HepG2 (cell line): ENCODE results near the gene DDRGK1. TPM values are rescaled to one million over a fixed set of nuclear protein-coding genes. Genes with fewer than 3 reads are reported as not detected.

ENCODE experiments used
- CTCF ChIP-seq: sonication (generic); formaldehyde crosslinking; IDR thresholded peaks from 2 replicates; pipeline ENCODE4 v1.5.0; 2020; ENCODE audit warnings: mild to moderate bottlenecking, missing genetic modification reagents, moderate library complexity
- EED ChIP-seq: sonication (generic); formaldehyde crosslinking; IDR thresholded peaks from 2 replicates; pipeline ENCODE4 v1.5.0; 2020; ENCODE audit warnings: mild to moderate bottlenecking, missing genetic modification reagents
- GRHL1 ChIP-seq: sonication (generic); formaldehyde crosslinking; conservative IDR thresholded peaks from 2 replicates; pipeline ENCODE4 v1.8.0; 2022; ENCODE audit warnings: missing genetic modification reagents
- HNRNPLL ChIP-seq: fragments of 200-400 bp; formaldehyde crosslinking; IDR thresholded peaks from 2 replicates; pipeline ENCODE4 v1.6.1; 2017; ENCODE audit warnings: mild to moderate bottlenecking, low read depth, low read length; ENCODE audit not compliant: poor library complexity, severe bottlenecking
- NKX3-1 ChIP-seq: sonication (generic); formaldehyde crosslinking; IDR thresholded peaks from 2 replicates; pipeline ENCODE4 v1.5.0; 2020; ENCODE audit warnings: missing genetic modification reagents
- PAF1 ChIP-seq: IDR thresholded peaks from 2 replicates; pipeline ENCODE4 v1.6.1; 2016; ENCODE audit warnings: missing genetic modification reagents, missing compliant biosample characterization
- RFXAP ChIP-seq: sonication (generic); formaldehyde crosslinking; IDR thresholded peaks from 2 replicates; pipeline ENCODE4 v1.4.0; 2020; ENCODE audit warnings: missing genetic modification reagents, borderline replicate concordance
- SMARCE1 ChIP-seq: fragments of 450-650 bp; IDR thresholded peaks from 2 replicates; pipeline ENCODE4 v1.6.1; 2017; ENCODE audit warnings: borderline replicate concordance
- TSC22D2 ChIP-seq: sonication (generic); formaldehyde crosslinking; IDR thresholded peaks from 2 replicates; pipeline ENCODE4 v1.5.1; 2020; ENCODE audit warnings: missing genetic modification reagents, mild to moderate bottlenecking, borderline replicate concordance
- ZBTB25 ChIP-seq: IDR thresholded peaks from 2 replicates; pipeline ENCODE4 v1.6.1; 2018; ENCODE audit warnings: missing genetic modification reagents
- ZBTB44 ChIP-seq: sonication (generic); formaldehyde crosslinking; IDR thresholded peaks from 2 replicates; pipeline ENCODE4 v1.4.0; 2020; ENCODE audit warnings: missing genetic modification reagents
- ZFP1 ChIP-seq: IDR thresholded peaks from 2 replicates; pipeline ENCODE4 v1.6.1; 2016
- ZNF10 ChIP-seq: sonication (generic); formaldehyde crosslinking; IDR thresholded peaks from 2 replicates; pipeline ENCODE4 v1.4.0; 2020; ENCODE audit warnings: mild to moderate bottlenecking, low read depth, missing genetic modification reagents, borderline replicate concordance
- ZNF224 ChIP-seq: sonication (generic); formaldehyde crosslinking; IDR thresholded peaks from 2 replicates; pipeline ENCODE4 v1.5.0; 2020; ENCODE audit warnings: mild to moderate bottlenecking, missing genetic modification reagents
- ZNF326 ChIP-seq: sonication (generic); formaldehyde crosslinking; IDR thresholded peaks from 2 replicates; pipeline ENCODE4 v1.4.0; 2020; ENCODE audit warnings: missing genetic modification reagents, borderline replicate concordance
- ZNF414 ChIP-seq: sonication (generic); formaldehyde crosslinking; IDR thresholded peaks from 2 replicates; pipeline ENCODE4 v1.5.0; 2020; ENCODE audit warnings: missing genetic modification reagents
- ZNF574 ChIP-seq: sonication (generic); formaldehyde crosslinking; IDR thresholded peaks from 2 replicates; pipeline ENCODE4 v1.4.0; 2020; ENCODE audit warnings: missing genetic modification reagents
- ZNF776 ChIP-seq: sonication (generic); formaldehyde crosslinking; IDR thresholded peaks from 2 replicates; pipeline ENCODE4 v1.4.0; 2020; ENCODE audit warnings: mild to moderate bottlenecking, missing genetic modification reagents
- ZSCAN29 ChIP-seq: sonication (generic); formaldehyde crosslinking; conservative IDR thresholded peaks from 2 replicates; pipeline ENCODE4 v1.4.0; 2020; ENCODE audit warnings: mild to moderate bottlenecking, missing genetic modification reagents
- polyA plus RNA-seq, 8 experiments: library from polyadenylated mRNA; depleted of rRNA in 3 of 8; stranded (reverse) in 7 of 8; unstranded in 1 of 8; fragments of >200 nt; fragmentation: Illumina TruSeq in 4 of 8; extraction: Trizol in 4 of 8; gene quantifications; 2 replicates each; pipeline versions ENCODE4 v1.2.1 to v1.2.3, GENCODE V29; 2011 to 2016; ENCODE audit warnings: low read depth in 4 of 8, missing spikeins in 1 of 8, mixed read lengths in 1 of 8; ENCODE audit not compliant: insufficient read depth in 1 of 8
- total RNA-seq, 5 experiments: library from RNA; depleted of rRNA; stranded (reverse); fragments of >200 nt; fragmentation: Illumina TruSeq; extraction: Trizol; gene quantifications; 2 replicates each; pipeline ENCODE4 v1.2.3, GENCODE V29; 2016; ENCODE audit warnings: low read depth in 1 of 5

Gene DDRGK1
- total and polyA plus RNA-seq, 2 of the 13 experiments (the other 11 are each of a cell fraction or from before 2014, with no cell fraction given), result 96.7 to 149 TPM

- TF ChIP-seq NKX3-1 (CRISPR knock-in tag) (no peak), ZNF326 (CRISPR knock-in tag) (no peak; the same call in 1 of the 2 replicates), CTCF (CRISPR knock-in tag) (peak; percentile 18), ZBTB25 (CRISPR knock-in tag) (no peak), ZNF414 (CRISPR knock-in tag) (no peak), ZNF10 (no peak), SMARCE1 (0 out of 2 replicates have a peak, but pooled peaks have one; percentile 1), ZNF574 (CRISPR knock-in tag) (no peak), ZNF776 (CRISPR knock-in tag) (peak; percentile 62; the same call in 1 of the 2 replicates), HNRNPLL (no peak), ZNF224 (CRISPR knock-in tag) (no peak; the same call in 1 of the 2 replicates), TSC22D2 (CRISPR knock-in tag) (no peak; the same call in 1 of the 2 replicates), RFXAP (no peak), ZFP1 (CRISPR knock-in tag) (no peak), EED (CRISPR knock-in tag) (peak; percentile 56; the same call in 1 of the 2 replicates), PAF1 (CRISPR knock-in tag) (peak; percentile 32; the same call in 1 of the 2 replicates), ZSCAN29 (CRISPR knock-in tag) (peak; percentile 17; the same call in 1 of the 2 replicates), GRHL1 (no peak), ZBTB44 (CRISPR knock-in tag) (peak; percentile 35; the same call in 1 of the 2 replicates)
These were observed 963 bp downstream of the DDRGK1 start (continued) for GRCh38 chr20:3203315-3204123.
